SK-N-SH (cell line): Measurements from ENCODE around the gene OLR1. TPM values are rescaled to one million over a fixed set of nuclear protein-coding genes. Genes with fewer than 3 reads are reported as not detected.

Experiments used
- CTCF ChIA-PET: fragments of 300-600, 350-600 bp; formaldehyde crosslinking; extraction: SDS; loops from one replicate; lab custom pipeline; 2021; lab: Yijun Ruan, JAX
- POLR2A ChIA-PET: fragments of 350-600 bp; sonication (Branson Sonifier 250); formaldehyde crosslinking; extraction: SDS; loops from one replicate; lab custom pipeline; 2020; ENCODE audit warnings: antibody characterized with exemption, inconsistent platforms; lab: Yijun Ruan, JAX
- DNase-seq: peaks from one replicate; pipeline ENCODE4 v3.0.0; 2012
- H2AFZ ChIP-seq: fragments of 200-600 bp; sonication (generic); 2 replicates; pipeline ENCODE4 v1.8.1; 2016; ENCODE audit warnings: antibody characterized with exemption, mild to moderate bottlenecking, low read depth
- H3F3A ChIP-seq: fragments of 200-600 bp; sonication (generic); replicated peaks from 2 replicates; pipeline ENCODE3; 2016; ENCODE audit warnings: antibody characterized with exemption, mild to moderate bottlenecking; ENCODE audit not compliant: insufficient read depth
- H3K27ac ChIP-seq, 2 experiments: fragments of 200-500 bp in 1 of 2; fragments of 200-600 bp in 1 of 2; sonication (Bioruptor generic) in 1 of 2; sonication (generic), shearing (Covaris generic) in 1 of 2; 2 replicates each; pipeline versions ENCODE4 v1.5.1 to v1.6.1; 2014 to 2016; ENCODE audit warnings: low read depth in 2 of 2, inconsistent platforms in 1 of 2, low read length in 1 of 2, mild to moderate bottlenecking in 1 of 2, mixed read lengths in 1 of 2
- H3K27me3 ChIP-seq: fragments of 200-600 bp; sonication (generic), shearing (Covaris generic); 2 replicates; pipeline ENCODE4 v1.6.1; 2016; ENCODE audit warnings: mixed run types; ENCODE audit not compliant: insufficient read depth
- H3K36me3 ChIP-seq, 2 experiments: fragments of 200-500 bp in 1 of 2; fragments of 200-600 bp in 1 of 2; sonication (Bioruptor generic) in 1 of 2; sonication (generic) in 1 of 2; replicated peaks in 1 of 2; 2 replicates each; pipeline versions ENCODE3 to v1.5.1; 2014 to 2016; ENCODE audit warnings: low read length in 1 of 2, mild to moderate bottlenecking in 1 of 2; ENCODE audit not compliant: insufficient read depth in 2 of 2, control insufficient read depth in 1 of 2
- H3K4me1 ChIP-seq, 2 experiments: fragments of 200-500 bp in 1 of 2; fragments of 200-600 bp in 1 of 2; sonication (Bioruptor generic) in 1 of 2; sonication (generic), shearing (Covaris generic) in 1 of 2; 2 replicates each; pipeline versions ENCODE4 v1.5.1 to v1.6.1; 2014 to 2016; ENCODE audit warnings: low read depth in 1 of 2, low read length in 1 of 2, mixed run types in 1 of 2; ENCODE audit not compliant: insufficient read depth in 2 of 2, control insufficient read depth in 1 of 2
- H3K4me2 ChIP-seq: fragments of 200-600 bp; sonication (generic), shearing (Covaris generic); 2 replicates; pipeline ENCODE4 v1.6.1; 2017; ENCODE audit warnings: mixed run types
- H3K4me3 ChIP-seq, 2 experiments: fragments of 200-500 bp in 1 of 2; fragments of 200-600 bp in 1 of 2; sonication (Bioruptor generic) in 1 of 2; sonication (generic), shearing (Covaris generic) in 1 of 2; 2 replicates each; pipeline versions ENCODE4 v1.5.1 to v1.8.1; 2014 to 2016; ENCODE audit warnings: low read depth in 2 of 2, inconsistent platforms in 1 of 2, low read length in 1 of 2, mild to moderate bottlenecking in 1 of 2, mixed read lengths in 1 of 2, moderate library complexity in 1 of 2
- H3K79me2 ChIP-seq: fragments of 200-600 bp; sonication (generic); 2 replicates; pipeline ENCODE4 v1.8.1; 2017; ENCODE audit warnings: mild to moderate bottlenecking; ENCODE audit not compliant: insufficient read depth
- H3K9ac ChIP-seq: fragments of 200-600 bp; sonication (generic); 2 replicates; pipeline ENCODE4 v1.6.1; 2017; ENCODE audit warnings: mixed run types
- H3K9me2 ChIP-seq: fragments of 200-600 bp; sonication (generic); 2 replicates; pipeline ENCODE4 v1.6.1; 2017; ENCODE audit warnings: mixed run types
- H3K9me3 ChIP-seq: fragments of 200-600 bp; sonication (generic); 2 replicates; pipeline ENCODE4 v1.6.1; 2017; ENCODE audit warnings: mixed run types, mild to moderate bottlenecking, moderate library complexity
- H4K20me1 ChIP-seq: fragments of 200-600 bp; sonication (generic); 2 replicates; pipeline ENCODE4 v1.6.1; 2017; ENCODE audit warnings: mild to moderate bottlenecking, mixed run types; ENCODE audit not compliant: insufficient read depth
- CHD2 ChIP-seq: fragments of 150-350 bp; IDR thresholded peaks from 2 replicates; pipeline ENCODE4 v1.6.1; 2018; ENCODE audit warnings: low read length; ENCODE audit not compliant: partially characterized antibody
- FOSL2 ChIP-seq: IDR thresholded peaks from 2 replicates; pipeline ENCODE4 v1.4.0; 2012; ENCODE audit warnings: low read depth, mild to moderate bottlenecking, moderate library complexity, borderline replicate concordance
- GABPA ChIP-seq: IDR thresholded peaks from 2 replicates; pipeline ENCODE4 v1.4.0; 2012; ENCODE audit warnings: low read depth, mild to moderate bottlenecking
- GATA2 ChIP-seq: sonication (generic); formaldehyde crosslinking; IDR thresholded peaks from 2 replicates; pipeline ENCODE4 v1.5.0; 2020; ENCODE audit warnings: mild to moderate bottlenecking, missing genetic modification reagents
- MEF2A ChIP-seq: IDR thresholded peaks from 2 replicates; pipeline ENCODE4 v1.4.0; 2012; ENCODE audit warnings: low read depth, borderline replicate concordance
- MXI1 ChIP-seq: IDR thresholded peaks from 2 replicates; pipeline ENCODE4 v1.6.1; 2012; ENCODE audit warnings: mild to moderate bottlenecking, low read depth, low read length, improper control_type of control experiment
- NFIC ChIP-seq: IDR thresholded peaks from 2 replicates; pipeline ENCODE4 v1.4.0; 2012; ENCODE audit warnings: borderline replicate concordance
- RFX5 ChIP-seq: IDR thresholded peaks from 2 replicates; pipeline ENCODE4 v1.6.1; 2012; ENCODE audit warnings: mild to moderate bottlenecking, improper control_type of control experiment, low read length
- RXRA ChIP-seq: IDR thresholded peaks from 2 replicates; pipeline ENCODE4 v1.4.0; 2012; ENCODE audit warnings: low read depth, mild to moderate bottlenecking, borderline replicate concordance
- TCF12 ChIP-seq: IDR thresholded peaks from 2 replicates; pipeline ENCODE4 v1.4.0; 2012
- USF1 ChIP-seq: IDR thresholded peaks from 2 replicates; pipeline ENCODE4 v1.4.0; 2012; ENCODE audit warnings: low read depth, borderline replicate concordance
- USF2 ChIP-seq: fragments of 150-350 bp; IDR thresholded peaks from 2 replicates; pipeline ENCODE4 v1.6.1; 2017; ENCODE audit warnings: antibody characterized with exemption, low read length, low read depth, borderline replicate concordance
- WGBS: methylation state at CpG from one replicate; pipeline ENCODE4 v1.1.6; 2017; ENCODE audit warnings: low lambda C conversion rate; 5-methylcytosine and 5-hydroxymethylcytosine counted together
- polyA plus RNA-seq, 3 experiments: library from polyadenylated mRNA; depleted of rRNA; stranded (reverse); fragments of >200 nt; gene quantifications; 2 replicates each; pipeline ENCODE4 v1.2.3, GENCODE V29; 2012

OLR1 gene
- polyA plus RNA-seq, 1 of the 3 experiments (the other 2 are of a cell fraction): not detected

- Histone ChIP-seq H3K27ac (no peak overlapping the region), H3K9ac (no peak overlapping the region), H3K9me3 (no peaks in the 10 kb centered on the region), H3F3A (no peaks in the 10 kb centered on the region), H3K9me2 (no peaks in the 10 kb centered on the region), H3K4me1 (no peaks in the 10 kb centered on the region), H3K27me3 (peaks cover 15% of the 10 kb centered on the region; the same call in 1 of the 2 replicates), H3K4me3 (no peak overlapping the region), H3K4me2 (no peak overlapping the region), H3K36me3 (no peaks in the 10 kb centered on the region), H4K20me1 (no peaks in the 10 kb centered on the region), H3K79me2 (no peaks in the 10 kb centered on the region), H2AFZ (no peak overlapping the region)
- 0% methylated on average over 1 of the region's 1 CpG for WGBS
- POLR2A ChIA-PET: no interaction called here
- DNase-seq: no peak
- CTCF ChIA-PET: no interaction called here
- TF ChIP-seq USF2 (no peak), FOSL2 (no peak), GATA2 (CRISPR knock-in tag) (no peak)
Observed at GRCh38 chr12:10165421-10165820, 6.5 kb downstream of the OLR1 start.

- H3K27ac ChIP-seq: no peak overlapping the region
- no peaks in the 10 kb centered on the region for H3K79me2 ChIP-seq
- no peak for TF ChIP-seq MXI1
- no peaks in the 10 kb centered on the region for H4K20me1 ChIP-seq
- H3K9ac ChIP-seq: no peak overlapping the region
- H3K4me3 ChIP-seq: no peak overlapping the region
- no peak overlapping the region for H3K4me2 ChIP-seq
- no peaks in the 10 kb centered on the region for H3K9me3 ChIP-seq
- no peaks in the 10 kb centered on the region for H3F3A ChIP-seq
- no peak for DNase-seq
- no peak overlapping the region for H2AFZ ChIP-seq
- POLR2A ChIA-PET: no interaction called here
- H3K9me2 ChIP-seq: no peaks in the 10 kb centered on the region
- peaks cover 12% of the 10 kb centered on the region; the same call in 1 of the 2 replicates for H3K27me3 ChIP-seq
- CTCF ChIA-PET: interaction anchor here (2.8 kb wide), 1 partner anchor 10 kb away, joined by 10 read pairs; no protein-coding TSS in a partner anchor
- WGBS: 3% methylated on average over 3 of the region's 3 CpGs
- H3K4me1 ChIP-seq: no peaks in the 10 kb centered on the region
- H3K36me3 ChIP-seq: no peaks in the 10 kb centered on the region
Observed at GRCh38 chr12:10163084-10163483, 8.8 kb downstream of the OLR1 start.

GRCh38 chr12:10160617-10161385 is 11.1 kb downstream of the OLR1 start:
- Histone ChIP-seq H3K4me1 (no peaks in the 10 kb centered on the region), H3K27me3 (peaks cover 12% of the 10 kb centered on the region; the same call in 1 of the 2 replicates), H3K36me3 (no peaks in the 10 kb centered on the region), H3K9ac (no peak overlapping the region), H3F3A (no peaks in the 10 kb centered on the region), H3K4me2 (no peak overlapping the region), H2AFZ (no peak overlapping the region), H3K27ac (no peak overlapping the region), H3K79me2 (no peaks in the 10 kb centered on the region), H3K9me3 (no peaks in the 10 kb centered on the region), H3K9me2 (no peaks in the 10 kb centered on the region), H4K20me1 (no peaks in the 10 kb centered on the region), H3K4me3 (no peak overlapping the region)
- 42% methylated on average over 7 of the region's 7 CpGs for WGBS
- TF ChIP-seq MEF2A (no peak), USF1 (no peak), RFX5 (no peak), RXRA (no peak), NFIC (no peak), GABPA (no peak), CHD2 (no peak), TCF12 (no peak)
- ChIA-PET CTCF (interaction anchor here (0.6 to 2.8 kb wide), 3 partner anchors 8 to 40 kb away, joined by 3 to 15 read pairs (median 10); no protein-coding TSS in a partner anchor), POLR2A (no interaction called here)
- no peak for DNase-seq
